ENCODE results near the gene SPTBN5.

Gene SPTBN5

DNA sequence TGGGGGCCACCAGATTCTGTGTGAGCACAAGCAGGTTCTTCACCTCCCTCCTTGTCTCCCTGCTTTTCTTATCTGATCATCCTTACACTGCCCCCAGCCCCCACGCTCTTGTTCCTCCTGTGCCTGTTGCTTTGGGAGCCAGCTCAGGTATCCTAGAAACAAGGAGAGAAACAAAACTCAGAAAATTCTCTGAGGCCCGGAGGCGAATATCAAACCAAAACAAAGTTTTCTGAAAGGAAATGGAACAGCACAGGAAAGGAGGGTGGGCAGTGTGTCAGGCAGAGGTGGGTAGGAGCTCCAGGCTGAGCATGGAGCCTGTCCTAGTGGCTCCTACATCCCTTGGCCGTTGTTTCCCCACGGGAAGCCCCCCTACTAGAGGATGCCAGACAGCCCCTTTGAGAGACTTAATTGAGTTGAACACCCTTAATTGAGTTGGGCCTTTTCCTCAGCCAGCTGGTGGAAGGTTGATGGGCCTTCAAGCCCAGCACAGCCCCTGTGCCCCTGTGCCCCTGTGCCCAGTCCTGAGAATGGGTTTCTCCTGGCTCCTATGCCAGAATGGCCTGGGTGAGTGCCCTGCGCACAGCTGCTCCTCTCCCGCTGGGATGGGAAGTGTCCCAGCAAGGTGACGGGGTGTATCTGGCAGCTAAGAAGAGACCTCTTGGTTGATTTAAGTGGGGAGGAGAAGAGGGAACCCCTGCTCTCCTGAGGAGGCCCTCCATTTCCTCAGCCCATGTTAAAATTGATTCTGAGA is 88.8 kb downstream of the SPTBN5 start:
- no peak for DNase-seq (ENCODE audit: low read depth in 3 of 3)

DNA sequence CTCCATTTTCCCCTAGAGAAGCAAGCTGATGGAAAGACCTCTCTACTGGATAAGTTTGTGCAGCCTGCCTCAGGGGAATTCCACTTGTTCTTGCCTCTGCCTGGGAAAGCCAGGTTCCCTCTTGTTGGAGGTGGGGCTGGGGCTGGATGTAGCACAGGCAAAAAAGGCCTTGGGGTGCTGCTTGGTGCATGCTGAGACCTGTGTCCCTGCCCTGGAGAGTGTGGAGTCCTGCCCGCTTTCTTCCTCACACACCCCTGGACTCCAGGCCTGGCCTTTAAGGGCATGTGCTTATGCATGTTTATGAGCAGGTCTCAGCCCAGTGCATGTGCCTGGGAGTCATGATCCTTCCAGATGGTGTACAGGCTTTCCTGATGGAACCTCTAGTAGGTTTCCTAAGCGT is 89.5 kb downstream of the SPTBN5 start:
- no peak for DNase-seq (ENCODE audit: low read depth in 3 of 3)

DNA sequence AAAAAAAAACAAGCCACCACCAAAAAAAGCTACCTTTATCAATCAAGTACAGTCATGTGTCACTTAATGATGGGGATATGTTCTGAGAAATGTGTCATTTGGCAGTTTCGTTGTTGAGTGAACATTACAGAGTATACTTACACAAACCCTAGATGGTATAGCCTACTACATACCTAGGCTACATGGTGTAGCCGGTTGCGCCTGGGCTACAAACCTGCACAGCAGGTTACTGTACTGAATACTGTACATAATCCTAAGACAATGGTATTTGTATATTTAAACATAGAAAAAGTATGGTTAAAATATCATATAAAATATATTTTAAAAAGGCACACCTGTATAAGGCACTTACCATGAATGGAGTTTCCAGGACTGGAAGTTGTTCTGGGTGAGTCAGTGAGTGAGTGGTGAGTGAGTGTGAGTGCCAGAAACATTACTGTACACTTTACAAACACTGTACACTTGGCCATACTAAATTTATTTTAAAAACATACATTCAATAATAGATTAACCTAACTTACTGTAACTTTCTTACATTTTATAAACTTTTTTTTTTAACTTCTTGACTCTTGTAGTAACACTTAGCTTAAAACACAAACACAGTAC is 91.9 kb downstream of the SPTBN5 start:
- DNase-seq (ENCODE audit: low read depth in 3 of 3): no peak

DNA sequence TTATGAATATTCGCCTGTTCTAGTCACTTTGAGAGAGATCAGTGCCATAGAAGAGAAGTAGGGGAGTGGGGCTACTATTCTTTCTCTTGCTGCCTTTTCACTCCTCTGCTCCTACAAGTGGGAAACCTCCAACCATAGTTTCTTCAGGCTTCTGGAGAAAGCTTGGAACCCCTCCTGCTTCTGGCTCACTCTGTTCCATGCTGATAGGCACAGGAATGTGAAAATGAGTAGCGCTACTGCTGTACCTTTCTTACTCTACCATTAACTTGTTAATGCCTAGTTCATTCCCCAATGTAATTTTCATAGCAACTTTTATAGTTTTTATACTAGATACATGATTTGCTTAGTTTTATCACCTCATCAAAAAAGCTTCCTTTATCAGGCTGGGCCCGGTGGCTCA is 92.7 kb downstream of the SPTBN5 start:
- DNase-seq (ENCODE audit: low read depth in 3 of 3): no peak

DNA sequence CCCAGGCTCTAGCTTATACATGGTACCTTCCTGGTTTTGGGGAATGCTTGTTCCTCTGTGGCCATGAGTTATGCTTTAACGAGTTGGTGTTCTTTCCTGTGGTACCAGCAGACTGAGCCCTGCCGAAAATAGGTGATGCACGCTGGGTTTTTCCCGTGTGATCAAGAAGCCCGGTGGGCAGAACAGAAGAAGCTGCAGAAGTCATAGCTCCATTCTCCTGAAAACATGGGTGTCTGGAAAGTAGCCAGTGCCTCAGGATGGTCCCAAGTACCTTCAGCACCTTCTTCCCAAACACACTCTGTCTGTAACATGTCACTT is 94.4 kb downstream of the SPTBN5 start:
- DNase-seq (ENCODE audit: low read depth in 3 of 3): no peak

GRCh38 chr15:41798607-41799487 is 95.0 kb downstream of the SPTBN5 start:
- no peak for DNase-seq (ENCODE audit: low read depth in 3 of 3)

All from stimulated activated CD4-positive, alpha-beta T cell treated with anti-CD3 and anti-CD28 coated beads, TNF-alpha, amount 100 ng/mL, for 48 hours (primary cell).